ENCODE data around the gene NEBL. TPM values are rescaled to one million over a fixed set of nuclear protein-coding genes. Genes with fewer than 3 reads are reported as not detected.

NEBL gene
- total and polyA plus RNA-seq, 2 experiments from 2014 or later, result 247 to 489 TPM

DNA sequence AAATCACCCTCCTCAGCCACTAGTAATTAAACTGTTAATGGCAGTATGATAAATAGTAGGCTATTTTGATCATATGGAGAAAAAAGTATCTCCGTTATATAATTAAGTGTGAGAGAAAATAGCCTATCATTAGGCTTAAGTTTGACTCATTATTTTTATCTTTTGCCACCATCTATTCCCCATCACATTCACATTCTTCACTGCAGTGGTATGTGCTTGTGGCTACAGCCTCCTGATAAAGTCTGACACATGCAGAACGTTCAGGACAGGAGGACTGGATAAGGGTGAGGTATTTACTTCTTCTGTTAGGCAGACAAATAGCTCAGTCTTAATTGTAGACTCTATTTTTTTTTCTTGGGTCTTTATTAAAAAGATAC lies 5.8 kb downstream of the NEBL start:
- H3K27me3 ChIP-seq, result no peaks in the 10 kb centered on the region
- H3K27ac ChIP-seq, result peak overlapping the region; percentile 71
- peak in 1 of 2 donors; percentile 90 for DNase-seq (ENCODE audit: low read depth in 1 of 2, low spot score in 1 of 2)
- no peaks in the 10 kb centered on the region for H3K9me3 ChIP-seq (ENCODE audit: low read depth)
- H3K4me3 ChIP-seq, result peak overlapping the region; percentile 93
- H3K36me3 ChIP-seq, result peaks cover 20% of the 10 kb centered on the region
- peaks cover 74% of the 10 kb centered on the region for H3K4me1 ChIP-seq (ENCODE audit: low read depth)
- TF ChIP-seq, protein P1, sequence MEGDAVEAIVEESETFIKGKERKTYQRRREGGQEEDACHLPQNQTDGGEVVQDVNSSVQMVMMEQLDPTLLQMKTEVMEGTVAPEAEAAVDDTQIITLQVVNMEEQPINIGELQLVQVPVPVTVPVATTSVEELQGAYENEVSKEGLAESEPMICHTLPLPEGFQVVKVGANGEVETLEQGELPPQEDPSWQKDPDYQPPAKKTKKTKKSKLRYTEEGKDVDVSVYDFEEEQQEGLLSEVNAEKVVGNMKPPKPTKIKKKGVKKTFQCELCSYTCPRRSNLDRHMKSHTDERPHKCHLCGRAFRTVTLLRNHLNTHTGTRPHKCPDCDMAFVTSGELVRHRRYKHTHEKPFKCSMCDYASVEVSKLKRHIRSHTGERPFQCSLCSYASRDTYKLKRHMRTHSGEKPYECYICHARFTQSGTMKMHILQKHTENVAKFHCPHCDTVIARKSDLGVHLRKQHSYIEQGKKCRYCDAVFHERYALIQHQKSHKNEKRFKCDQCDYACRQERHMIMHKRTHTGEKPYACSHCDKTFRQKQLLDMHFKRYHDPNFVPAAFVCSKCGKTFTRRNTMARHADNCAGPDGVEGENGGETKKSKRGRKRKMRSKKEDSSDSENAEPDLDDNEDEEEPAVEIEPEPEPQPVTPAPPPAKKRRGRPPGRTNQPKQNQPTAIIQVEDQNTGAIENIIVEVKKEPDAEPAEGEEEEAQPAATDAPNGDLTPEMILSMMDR (IDR thresholded peaks at IDR 0.05; ENCODE audit: low read depth, low read length), result no peak

DNA sequence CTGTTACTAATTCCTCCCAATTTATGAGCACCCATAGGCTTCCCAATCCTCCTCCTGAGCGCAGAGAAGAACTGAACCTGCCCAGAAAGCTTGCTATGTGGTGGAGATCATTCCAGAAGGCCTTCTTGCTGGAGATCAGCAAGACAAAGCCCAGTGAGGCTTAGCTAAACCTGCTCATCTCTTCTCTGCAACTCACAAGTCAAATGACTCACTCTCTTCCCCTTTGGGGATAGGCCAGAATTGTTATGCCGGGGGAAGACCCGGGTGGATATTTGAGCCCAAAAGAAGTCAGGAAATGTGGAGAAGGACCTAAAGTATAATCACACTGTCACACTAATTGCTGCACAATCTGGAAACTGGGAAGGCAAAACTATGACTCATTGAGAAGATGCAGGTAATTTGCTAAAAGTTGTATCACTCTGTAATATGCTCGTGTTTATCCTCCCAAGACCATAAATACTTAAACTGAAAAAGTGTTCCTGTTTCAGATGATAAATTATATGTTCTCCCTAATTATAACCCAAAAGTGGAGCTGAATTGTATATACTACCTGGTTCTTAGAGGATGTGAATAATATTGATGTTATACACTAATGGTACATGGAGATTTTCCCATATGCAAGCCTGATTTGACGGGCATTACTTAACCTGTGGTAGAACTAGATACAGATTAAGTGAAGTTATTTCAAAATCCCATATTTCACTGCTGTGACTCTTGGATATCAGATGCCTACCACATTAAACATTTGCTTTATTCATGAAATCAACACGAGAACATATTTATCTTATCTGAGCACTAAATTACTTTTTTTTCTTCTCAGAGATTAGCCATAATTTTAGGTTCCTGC lies 6.4 kb downstream of the NEBL start:
- TF ChIP-seq, protein P1 (IDR thresholded peaks at IDR 0.05; ENCODE audit: low read depth, low read length), result no peak
- DNase-seq (ENCODE audit: low read depth in 1 of 2, low spot score in 1 of 2), result peak in 1 of 2 donors; percentile 70
- no peaks in the 10 kb centered on the region for H3K27me3 ChIP-seq
- peak overlapping the region; percentile 93 for H3K4me3 ChIP-seq
- peak overlapping the region; percentile 71 for H3K27ac ChIP-seq
- H3K9me3 ChIP-seq (ENCODE audit: low read depth), result no peaks in the 10 kb centered on the region
- peaks cover 26% of the 10 kb centered on the region for H3K36me3 ChIP-seq
- H3K4me1 ChIP-seq (ENCODE audit: low read depth), result peaks cover 80% of the 10 kb centered on the region

DNA sequence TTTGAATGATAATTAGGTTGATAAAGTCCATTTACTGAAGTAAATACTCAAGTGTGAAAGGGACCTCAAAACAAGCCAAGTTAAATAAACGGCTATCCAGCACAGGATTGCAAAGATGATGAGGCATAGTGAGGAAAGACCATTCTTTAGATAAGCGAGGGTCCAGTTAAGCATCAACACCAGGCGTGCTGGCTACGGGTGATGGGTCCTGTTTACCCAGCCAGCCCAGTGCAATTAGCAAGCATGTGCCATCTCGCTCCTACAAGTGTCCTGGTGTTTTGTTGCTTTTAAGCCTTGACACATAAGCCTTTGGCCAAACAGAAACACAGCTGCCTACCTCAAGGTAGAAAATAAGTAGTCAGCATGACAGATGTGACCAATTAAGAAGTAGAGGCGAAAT lies 7.1 kb downstream of the NEBL start:
- Histone ChIP-seq H3K4me3 (peak overlapping the region; percentile 93), H3K36me3 (peaks cover 33% of the 10 kb centered on the region), H3K27me3 (no peaks in the 10 kb centered on the region), H3K9me3 (ENCODE audit: low read depth) (no peaks in the 10 kb centered on the region), H3K27ac (peak overlapping the region; percentile 71), H3K4me1 (ENCODE audit: low read depth) (peaks cover 87% of the 10 kb centered on the region)
- peak; percentile 28 to 52 for DNase-seq (ENCODE audit: low read depth in 1 of 2, low spot score in 1 of 2)
- TF ChIP-seq, protein P1 (IDR thresholded peaks at IDR 0.05; ENCODE audit: low read depth, low read length), result no peak

DNA sequence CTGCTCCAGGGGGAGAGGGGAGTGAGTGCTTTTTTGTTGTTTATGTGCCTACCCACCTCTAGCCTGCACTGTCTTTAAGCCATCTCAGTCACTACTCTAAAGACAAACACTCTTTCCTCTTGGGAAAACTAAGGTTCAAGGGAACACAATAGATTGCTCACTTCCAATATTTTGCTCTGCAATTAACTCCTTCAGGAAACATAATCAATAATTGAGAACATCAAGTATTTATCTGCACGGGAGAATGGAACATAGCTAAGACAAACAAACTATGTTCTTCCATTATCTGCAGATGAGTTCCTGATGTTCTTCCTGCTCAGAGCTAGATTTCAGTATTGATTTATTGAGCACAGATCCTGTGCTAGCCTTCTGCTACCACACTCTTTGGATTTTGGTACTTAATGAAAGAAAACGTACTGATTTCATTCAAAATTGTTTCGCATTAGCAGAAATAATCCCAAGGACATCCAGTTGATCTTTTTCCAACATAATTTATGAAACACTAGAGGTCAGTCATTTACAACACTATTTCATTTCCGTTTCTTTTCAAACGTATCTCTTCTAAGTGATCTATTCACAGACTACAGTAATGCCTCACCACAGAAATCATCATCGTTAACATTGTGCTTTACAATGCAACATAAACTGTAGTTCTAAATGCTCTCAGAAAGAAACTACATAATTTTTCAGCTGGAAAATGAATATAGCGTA lies 8.3 kb downstream of the NEBL start:
- Histone ChIP-seq H3K4me3 (peak overlapping the region; percentile 93), H3K9me3 (ENCODE audit: low read depth) (no peaks in the 10 kb centered on the region), H3K27me3 (no peaks in the 10 kb centered on the region), H3K4me1 (ENCODE audit: low read depth) (peaks cover 82% of the 10 kb centered on the region), H3K27ac (peak overlapping the region; percentile 75), H3K36me3 (peaks cover 45% of the 10 kb centered on the region)
- peak in 1 of 2 donors; percentile 55 for DNase-seq (ENCODE audit: low read depth in 1 of 2, low spot score in 1 of 2)
- TF ChIP-seq, protein P1 (IDR thresholded peaks at IDR 0.05; ENCODE audit: low read depth, low read length), result no peak

DNA sequence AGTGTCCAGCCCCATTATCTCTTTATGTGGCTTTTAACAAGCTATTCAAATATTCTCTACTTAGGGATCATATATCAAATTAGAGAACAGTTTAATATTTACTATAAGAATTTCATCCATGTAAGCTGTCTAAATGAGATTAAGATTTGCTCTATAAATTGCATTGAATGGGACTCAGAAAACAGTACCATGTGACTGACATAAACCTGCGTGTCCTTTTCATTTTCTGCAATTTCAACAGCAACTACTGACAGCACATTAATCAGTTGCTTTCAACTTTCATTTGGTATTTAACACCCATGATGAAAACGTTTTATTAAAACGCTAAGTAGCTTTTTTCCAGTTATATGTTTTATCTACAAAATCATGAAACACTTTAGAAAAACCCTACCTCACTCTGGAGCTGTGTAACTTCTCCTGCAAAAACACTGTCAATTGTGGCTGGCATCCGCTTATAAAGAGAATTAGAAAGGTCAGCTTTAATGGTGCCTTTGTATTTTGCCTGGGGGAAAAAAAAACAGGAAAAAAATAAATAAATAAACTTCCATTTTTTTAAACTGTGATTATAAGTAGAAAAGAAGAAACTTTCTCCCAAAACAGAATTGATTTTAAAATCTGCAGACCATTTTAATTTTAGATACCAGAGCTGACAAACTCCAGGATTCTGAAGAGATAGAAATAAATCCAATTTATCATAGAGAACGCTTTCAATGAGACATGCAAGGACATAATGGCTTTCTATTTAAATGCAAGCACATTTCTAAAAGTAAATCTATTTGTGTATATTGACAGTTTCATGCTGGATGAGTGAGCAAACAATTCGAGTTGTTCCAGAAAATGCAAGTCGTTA lies 9.2 kb downstream of the NEBL start:
- Histone ChIP-seq H3K4me1 (ENCODE audit: low read depth) (peaks cover 76% of the 10 kb centered on the region), H3K9me3 (ENCODE audit: low read depth) (no peaks in the 10 kb centered on the region), H3K27me3 (no peaks in the 10 kb centered on the region), H3K36me3 (peaks cover 51% of the 10 kb centered on the region), H3K27ac (peak overlapping the region; percentile 75), H3K4me3 (peak overlapping the region; percentile 93)
- no peak for DNase-seq (ENCODE audit: low read depth in 1 of 2, low spot score in 1 of 2)
- TF ChIP-seq, protein P1 (IDR thresholded peaks at IDR 0.05; ENCODE audit: low read depth, low read length), result no peak
